Adrenal gland (tissue), 12 donors: ENCODE data around the gene MLN. TPM values are rescaled to one million over a fixed set of nuclear protein-coding genes. Genes with fewer than 3 reads are reported as not detected.

Source experiments
- DNase-seq, 7 donors: peaks; one replicate each; pipeline ENCODE4 v3.0.0-alpha.2; 2019 to 2020
- H3K27ac ChIP-seq, 5 donors: fragments of 200-600 bp; sonication (generic) in 4 of 5; 1 replicate in 3 of 5; 2 replicates in 2 of 5; pipeline versions ENCODE4 v1.5.1 to v1.8.0; 2016 to 2020; ENCODE audit warnings: mild to moderate bottlenecking in 1 of 5
- H3K27me3 ChIP-seq: fragments of 200-600 bp; 2 replicates; pipeline ENCODE4 v1.8.0; 2021
- H3K36me3 ChIP-seq, 2 donors: fragments of 200-600 bp; replicated peaks in 1 of 2; 1 replicate in 1 of 2; 2 replicates in 1 of 2; pipeline versions ENCODE4 v1.5.1 to v1.8.0; 2018 to 2022
- H3K4me1 ChIP-seq, 2 donors: fragments of 200-600 bp; replicated peaks in 1 of 2; 1 replicate in 1 of 2; 2 replicates in 1 of 2; pipeline versions ENCODE4 v1.5.1 to v1.8.0; 2018 to 2021
- H3K4me3 ChIP-seq, 4 donors: fragments of 200-600 bp; sonication (generic) in 3 of 4; one replicate each; pipeline ENCODE4 v1.5.1; 2016 to 2018
- H3K9me3 ChIP-seq, 3 donors: fragments of 200-600 bp; sonication (generic) in 1 of 3; replicated peaks in 1 of 3; 1 replicate in 2 of 3; 2 replicates in 1 of 3; pipeline versions ENCODE4 v1.5.1 to v1.8.0; 2016 to 2021
- CTCF ChIP-seq, 6 experiments: fragments of 450-650 bp in 4 of 6; fragments of 200-600 bp in 2 of 6; sonication (generic) in 1 of 6; IDR thresholded peaks; 1 replicate in 5 of 6; 2 replicates in 1 of 6; pipeline versions ENCODE4 v1.5.1 to v1.8.0; 2016 to 2021; ENCODE audit warnings: antibody characterized with exemption in 6 of 6, mild to moderate bottlenecking in 2 of 6, moderate library complexity in 1 of 6
- POLR2A ChIP-seq, 2 donors: fragments of 450-650 bp; IDR thresholded peaks; one replicate each; pipeline ENCODE4 v1.6.1; 2017; ENCODE audit warnings: antibody characterized with exemption in 2 of 2, mild to moderate bottlenecking in 2 of 2, moderate library complexity in 1 of 2
- WGBS, 4 donors: extraction: QIAGEN DNeasy Blood & Tissue Kit in 2 of 4; methylation state at CpG; one replicate each; pipeline versions ENCODE4 v1.1.5 to v1.1.7; 2013 to 2017; 5-methylcytosine and 5-hydroxymethylcytosine counted together
- intact Hi-C, 2 donors: fragments of 100-400 bp; cut with DNase I; formaldehyde crosslinking; loops; one replicate each; pipeline versions ENCODE4 v1.14.1 to v1.15.0; 2022 to 2023
- polyA plus RNA-seq, 3 donors: library from polyadenylated mRNA; stranded (reverse); fragments of 200-250 nt in 2 of 3; fragments of 350-450 nt in 1 of 3; fragmentation: Illumina TruSeq in 1 of 3; extraction: RNeasy Lipid Tissue Mini Kit (QIAGEN cat#74804) in 1 of 3; gene quantifications; one replicate each; pipeline ENCODE4 v1.2.3, GENCODE V29; 2013 to 2014
- total RNA-seq, 9 donors: library from RNA; depleted of rRNA in 4 of 9; stranded (reverse); fragments of >200 nt in 4 of 9; fragments of 120-200 nt in 1 of 9; fragmentation: NEBNext Ultra II Directional in 1 of 9; extraction: Animal tissue kit (Norgen Biotek cat#: 25700) in 1 of 9; gene quantifications; one replicate each; pipeline versions ENCODE4 v1.1.0 to v1.2.4, GENCODE V29; 2013 to 2023
- donor health status: healthy with polysubstance abuse.
- donor health status: Bipolar disorder and iron deficiency.
- donor health status: DM: yes; HTN: yes; CAD: no.
- donor health status: DM: no; HTN: no; CAD: no.
- donor health status: DM: no; HTN: no; CAD: no.
- donor health status: DM: yes; HTN: yes; CAD: no.

MLN gene
- total and polyA plus RNA-seq, 12 donors: not detected

GRCh38 chr6:33774774-33775173 lies 29.0 kb downstream of the MLN start:
- WGBS, 4 donors: 91 to 98% (median 97%) methylated on average over 3 of the region's 3 CpGs
- H3K27ac ChIP-seq: no peak overlapping the region
- H3K36me3 ChIP-seq: peaks cover 0 to 77% of the 10 kb centered on the region in 2 donors
- H3K4me1 ChIP-seq: peaks cover 13 to 24% of the 10 kb centered on the region in 2 donors
- H3K4me3 ChIP-seq: no peak overlapping the region
- intact Hi-C loops: loop anchor here (5.0 kb wide), 2 partner anchors 253 to 378 kb away; no protein-coding TSS in a partner anchor
- H3K27me3 ChIP-seq: no peaks in the 10 kb centered on the region
- H3K9me3 ChIP-seq: no peaks in the 10 kb centered on the region
- TF ChIP-seq CTCF (IDR thresholded peaks at IDR 0.05): no peak
- TF ChIP-seq POLR2A (IDR thresholded peaks at IDR 0.05): no peak
- DNase-seq: no peak

- Histone ChIP-seq H3K9me3 (no peaks in the 10 kb centered on the region), H3K27ac (peak overlapping the region in 1 of 5 donors; percentile 30), H3K4me3 (no peak overlapping the region), H3K27me3 (no peaks in the 10 kb centered on the region), H3K4me1 (peaks cover 13 to 24% of the 10 kb centered on the region in 2 donors), H3K36me3 (peaks cover 0 to 59% of the 10 kb centered on the region in 2 donors)
- no peak for TF ChIP-seq CTCF (IDR thresholded peaks at IDR 0.05)
- TF ChIP-seq POLR2A (IDR thresholded peaks at IDR 0.05): no peak
- intact Hi-C loops: loop anchor here (5.0 kb wide), 2 partner anchors 254 to 379 kb away; no protein-coding TSS in a partner anchor
- DNase-seq: no peak
- 74 to 93% (median 83%) methylated on average over 4 to 6 of the region's 6 CpGs for WGBS, 4 donors
Observed at GRCh38 chr6:33772902-33773472, 30.8 kb downstream of the MLN start.

- H3K4me1 ChIP-seq: peaks cover 13 to 24% of the 10 kb centered on the region in 2 donors
- TF ChIP-seq POLR2A (IDR thresholded peaks at IDR 0.05) (no peak), CTCF (IDR thresholded peaks at IDR 0.05) (no peak)
- no peak for DNase-seq
- intact Hi-C loops: loop anchor here (5.0 kb wide), 2 partner anchors 255 to 380 kb away; no protein-coding TSS in a partner anchor
- H3K27me3 ChIP-seq: no peaks in the 10 kb centered on the region
- peak overlapping the region in 3 of 5 donors; percentile 10 to 86 (median 68) for H3K27ac ChIP-seq
- 74 to 82% (median 79%) methylated on average over 12 to 24 of the region's 24 CpGs for WGBS, 4 donors
- H3K36me3 ChIP-seq: peaks cover 0 to 52% of the 10 kb centered on the region in 2 donors
- no peak overlapping the region for H3K4me3 ChIP-seq
- no peaks in the 10 kb centered on the region for H3K9me3 ChIP-seq
Observed at GRCh38 chr6:33772082-33772830, 31.5 kb downstream of the MLN start.
